DOHH2 (cell line): ENCODE data around the gene RAB4A.

Experiments used
- H3F3A ChIP-seq: fragments of 200-600 bp; sonication (generic), shearing (Covaris generic); 2 replicates; pipeline ENCODE4 v1.6.0; 2016; ENCODE audit warnings: antibody characterized with exemption, mild to moderate bottlenecking; ENCODE audit not compliant: control insufficient read depth, insufficient read depth
- H3K27ac ChIP-seq: fragments of 200-600 bp; sonication (generic); 2 replicates; pipeline ENCODE4 v1.5.1; 2014; ENCODE audit warnings: low read depth, mild to moderate bottlenecking, low read length, moderate library complexity
- H3K27me3 ChIP-seq: fragments of 200-600 bp; sonication (generic); 2 replicates; pipeline ENCODE4 v1.6.1; 2014; ENCODE audit warnings: mild to moderate bottlenecking, low read length, mixed read lengths; ENCODE audit not compliant: control insufficient read depth
- H3K36me3 ChIP-seq: fragments of 200-600 bp; sonication (generic); 2 replicates; pipeline ENCODE4 v1.6.1; 2014; ENCODE audit warnings: mild to moderate bottlenecking, low read length, moderate library complexity, mixed read lengths; ENCODE audit not compliant: control insufficient read depth
- H3K4me1 ChIP-seq: fragments of 200-600 bp; sonication (generic); 2 replicates; pipeline ENCODE4 v1.6.1; 2014; ENCODE audit warnings: mild to moderate bottlenecking, low read length, mixed read lengths; ENCODE audit not compliant: control insufficient read depth
- H3K4me2 ChIP-seq: fragments of 200-600 bp; sonication (generic); 2 replicates; pipeline ENCODE4 v1.6.0; 2014; ENCODE audit warnings: mild to moderate bottlenecking, low read length, moderate library complexity
- H3K4me3 ChIP-seq: fragments of 200-600 bp; sonication (generic); 2 replicates; pipeline ENCODE4 v1.5.1; 2014; ENCODE audit warnings: mild to moderate bottlenecking, low read length, mixed read lengths
- H3K79me2 ChIP-seq: fragments of 200-600 bp; sonication (generic); 2 replicates; pipeline ENCODE4 v1.6.1; 2014; ENCODE audit warnings: mild to moderate bottlenecking, low read length, mixed read lengths; ENCODE audit not compliant: control insufficient read depth
- H3K9me2 ChIP-seq: fragments of 200-600 bp; sonication (generic); replicated peaks from 2 replicates; pipeline ENCODE4 v1.6.1; 2014; ENCODE audit warnings: mild to moderate bottlenecking, low read length, mixed read lengths; ENCODE audit not compliant: control insufficient read depth
- H3K9me3 ChIP-seq: fragments of 200-600 bp; sonication (generic); 2 replicates; pipeline ENCODE4 v1.6.1; 2014; ENCODE audit warnings: antibody characterized with exemption, low read length, mixed read lengths; ENCODE audit not compliant: control insufficient read depth, insufficient read depth
- H4K20me1 ChIP-seq: fragments of 200-600 bp; sonication (generic); 2 replicates; pipeline ENCODE4 v1.6.0; 2014; ENCODE audit warnings: low read depth, mild to moderate bottlenecking, antibody characterized with exemption, low read length, moderate library complexity; ENCODE audit not compliant: control insufficient read depth, insufficient read depth
- CTCF ChIP-seq: fragments of 200-600 bp; sonication (generic); IDR thresholded peaks from one replicate; pipeline ENCODE4 v1.5.1; 2014; ENCODE audit warnings: antibody characterized with exemption, mild to moderate bottlenecking, low read depth, low read length; ENCODE audit not compliant: poor library complexity, severe bottlenecking
- EZH2phosphoT487 ChIP-seq: fragments of 200-600 bp; sonication (generic); IDR thresholded peaks from 2 replicates; pipeline ENCODE4 v1.6.1; 2017; ENCODE audit warnings: borderline replicate concordance, mild to moderate bottlenecking, antibody characterized with exemption, low read length, moderate library complexity, mixed read lengths

RAB4A gene

DNA sequence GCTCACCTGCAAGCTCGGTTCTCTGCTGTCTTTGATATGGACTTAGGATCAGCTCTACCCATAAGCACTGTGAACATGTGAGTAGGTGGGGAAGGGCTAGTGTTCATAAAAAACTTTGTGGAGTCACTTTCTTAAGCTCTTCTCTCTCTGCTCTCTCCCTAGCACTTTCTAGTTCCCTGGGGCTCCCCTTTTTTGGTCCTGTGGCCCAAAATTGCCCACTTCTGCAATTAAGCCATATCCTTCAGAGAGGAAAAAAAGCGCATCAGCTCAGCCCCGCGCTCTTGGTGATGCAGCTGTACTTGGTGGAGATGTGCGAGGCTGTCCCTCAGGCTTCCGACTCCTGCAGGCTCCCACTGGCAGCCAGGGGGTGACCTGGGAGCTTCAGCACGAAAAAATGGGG, 48.6 kb downstream of the RAB4A start:
- TF ChIP-seq EZH2phosphoT487 (no peak), CTCF (no peak)
- H3K4me2 ChIP-seq = no peak overlapping the region
- H4K20me1 ChIP-seq = no peaks in the 10 kb centered on the region
- H3K4me3 ChIP-seq = no peak overlapping the region
- no peaks in the 10 kb centered on the region for H3K9me3 ChIP-seq
- no peaks in the 10 kb centered on the region for H3K79me2 ChIP-seq
- H3K4me1 ChIP-seq = no peaks in the 10 kb centered on the region
- H3K9me2 ChIP-seq = no peaks in the 10 kb centered on the region
- H3K27me3 ChIP-seq = no peaks in the 10 kb centered on the region
- peaks cover 33% of the 10 kb centered on the region for H3K36me3 ChIP-seq
- 0 out of 2 replicates have a peak, but pooled peaks cover 6% of the 10 kb centered on the region for H3F3A ChIP-seq
- H3K27ac ChIP-seq = no peak overlapping the region

- Histone ChIP-seq H3K79me2 (no peaks in the 10 kb centered on the region), H3K4me1 (peaks cover 8% of the 10 kb centered on the region), H3K4me3 (no peak overlapping the region), H4K20me1 (no peaks in the 10 kb centered on the region), H3K4me2 (no peak overlapping the region), H3K27me3 (no peaks in the 10 kb centered on the region), H3K36me3 (peaks cover 59% of the 10 kb centered on the region), H3F3A (0 out of 2 replicates have a peak, but pooled peaks cover 4% of the 10 kb centered on the region), H3K27ac (no peak overlapping the region), H3K9me2 (no peaks in the 10 kb centered on the region), H3K9me3 (no peaks in the 10 kb centered on the region)
- TF ChIP-seq EZH2phosphoT487 = no peak
- no peak for TF ChIP-seq CTCF
Measured at GRCh38 chr1:229323201-229323600, 52.3 kb downstream of the RAB4A start.

DNA sequence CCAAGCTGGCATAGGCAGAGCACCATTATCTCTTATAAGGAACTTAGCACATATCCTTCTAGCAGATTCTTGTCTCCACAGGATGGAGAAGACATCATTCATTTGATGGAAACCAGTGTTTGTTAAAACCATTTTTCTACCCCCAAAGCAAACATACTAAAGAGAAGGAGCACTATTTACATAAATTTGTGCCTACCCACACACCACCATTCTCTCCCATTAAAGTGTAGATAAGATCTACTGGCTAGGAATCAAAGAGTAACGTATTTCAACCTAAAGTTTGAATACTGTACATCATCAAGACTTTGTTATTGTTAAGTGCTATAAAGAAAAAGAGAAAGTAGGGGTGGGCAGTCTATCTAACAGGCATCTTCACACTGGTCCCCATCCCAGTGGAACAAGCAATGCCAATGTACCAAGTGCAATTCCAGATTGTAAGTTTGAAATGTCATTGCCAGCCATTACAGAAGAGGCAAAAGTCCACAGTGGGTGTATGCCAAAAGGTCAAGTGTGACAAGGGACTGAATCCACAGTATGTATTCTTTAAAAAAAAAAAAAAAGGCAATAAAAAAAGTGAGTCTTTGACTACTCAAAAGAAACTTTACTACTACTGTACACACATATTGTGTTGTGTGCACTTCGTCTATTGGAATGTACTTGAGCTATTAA, 53.1 kb downstream of the RAB4A start:
- no peaks in the 10 kb centered on the region for H3K79me2 ChIP-seq
- TF ChIP-seq EZH2phosphoT487 = no peak
- no peak for TF ChIP-seq CTCF
- no peaks in the 10 kb centered on the region for H3K9me3 ChIP-seq
- no peak overlapping the region for H3K4me3 ChIP-seq
- H3K4me1 ChIP-seq = peaks cover 8% of the 10 kb centered on the region
- H3K36me3 ChIP-seq = peaks cover 66% of the 10 kb centered on the region
- H3K27ac ChIP-seq = no peak overlapping the region
- 0 out of 2 replicates have a peak, but pooled peaks cover 4% of the 10 kb centered on the region for H3F3A ChIP-seq
- no peaks in the 10 kb centered on the region for H3K9me2 ChIP-seq
- H4K20me1 ChIP-seq = no peaks in the 10 kb centered on the region
- no peaks in the 10 kb centered on the region for H3K27me3 ChIP-seq
- H3K4me2 ChIP-seq = no peak overlapping the region
